Stomach (tissue), 4 donors: ENCODE data around the gene CDC37L1.

Source experiments
- CTCF ChIP-seq, 7 experiments: fragments of 450-650 bp in 4 of 7; fragments of 200-600 bp in 3 of 7; sonication (generic) in 3 of 7; IDR thresholded peaks; one replicate each; pipeline ENCODE4 v1.5.1; 2016 to 2019; ENCODE audit warnings: antibody characterized with exemption in 7 of 7, control low read depth in 2 of 7, mild to moderate bottlenecking in 1 of 7
- EP300 ChIP-seq: sonication (generic); formaldehyde crosslinking; IDR thresholded peaks from one replicate; pipeline ENCODE4 v1.6.1; 2017; ENCODE audit warnings: antibody characterized with exemption
- POLR2A ChIP-seq, 4 donors: fragments of 450-650 bp; IDR thresholded peaks; one replicate each; pipeline ENCODE4 v1.6.1; 2016; ENCODE audit warnings: antibody characterized with exemption in 4 of 4, control low read depth in 2 of 4, mild to moderate bottlenecking in 1 of 4, moderate library complexity in 1 of 4
- POLR2AphosphoS5 ChIP-seq, 3 donors: sonication (generic); formaldehyde crosslinking; IDR thresholded peaks; one replicate each; pipeline ENCODE4 v1.6.1; 2016; ENCODE audit warnings: antibody characterized with exemption in 3 of 3

- TF ChIP-seq CTCF (IDR thresholded peaks at IDR 0.05): no peak
- no peak for TF ChIP-seq EP300
- TF ChIP-seq POLR2A (IDR thresholded peaks at IDR 0.05): no peak
- no peak for TF ChIP-seq POLR2AphosphoS5 (IDR thresholded peaks at IDR 0.05)
Observed at GRCh38 chr9:4639420-4639819, 39.9 kb upstream of the CDC37L1 start.
